Ishikawa (cell line): ENCODE measurements around the gene DZIP3.

ENCODE experiments used
- CEBPB ChIP-seq: IDR thresholded peaks from 2 replicates; pipeline ENCODE4 v1.6.1; 2012
- CREB1 ChIP-seq: IDR thresholded peaks from 2 replicates; pipeline ENCODE4 v1.6.1; 2012; ENCODE audit warnings: low read depth
- EGR1 ChIP-seq: IDR thresholded peaks from 2 replicates; pipeline ENCODE4 v1.6.1; 2012
- EP300 ChIP-seq: IDR thresholded peaks from 2 replicates; pipeline ENCODE4 v1.6.1; 2012; ENCODE audit warnings: borderline replicate concordance
- FOXM1 ChIP-seq: IDR thresholded peaks from 2 replicates; pipeline ENCODE4 v1.6.1; 2012; ENCODE audit warnings: low read depth, borderline replicate concordance
- MAX ChIP-seq: IDR thresholded peaks from 2 replicates; pipeline ENCODE4 v1.6.1; 2012
- NFIC ChIP-seq: IDR thresholded peaks from 2 replicates; pipeline ENCODE4 v1.6.1; 2012
- RAD21 ChIP-seq: IDR thresholded peaks from 2 replicates; pipeline ENCODE4 v1.6.1; 2012; ENCODE audit warnings: low read depth
- TAF1 ChIP-seq: IDR thresholded peaks from 2 replicates; pipeline ENCODE4 v1.6.1; 2012; ENCODE audit warnings: low read depth, mild to moderate bottlenecking
- TCF12 ChIP-seq: IDR thresholded peaks from 2 replicates; pipeline ENCODE4 v1.6.1; 2012; ENCODE audit warnings: low read depth
- TEAD4 ChIP-seq: IDR thresholded peaks from 2 replicates; pipeline ENCODE4 v1.6.1; 2012
- USF1 ChIP-seq: IDR thresholded peaks from 2 replicates; pipeline ENCODE4 v1.6.1; 2012
- YY1 ChIP-seq: IDR thresholded peaks from 2 replicates; pipeline ENCODE4 v1.6.1; 2012; ENCODE audit warnings: low read depth
- ZBTB7A ChIP-seq: IDR thresholded peaks from 2 replicates; pipeline ENCODE4 v1.6.1; 2012; ENCODE audit warnings: low read depth
- TF ChIP-seq, protein P1 (sequence below): IDR thresholded peaks from 2 replicates; pipeline ENCODE4 v1.6.1; 2012; ENCODE audit warnings: low read depth, mild to moderate bottlenecking

The DZIP3 gene

DNA sequence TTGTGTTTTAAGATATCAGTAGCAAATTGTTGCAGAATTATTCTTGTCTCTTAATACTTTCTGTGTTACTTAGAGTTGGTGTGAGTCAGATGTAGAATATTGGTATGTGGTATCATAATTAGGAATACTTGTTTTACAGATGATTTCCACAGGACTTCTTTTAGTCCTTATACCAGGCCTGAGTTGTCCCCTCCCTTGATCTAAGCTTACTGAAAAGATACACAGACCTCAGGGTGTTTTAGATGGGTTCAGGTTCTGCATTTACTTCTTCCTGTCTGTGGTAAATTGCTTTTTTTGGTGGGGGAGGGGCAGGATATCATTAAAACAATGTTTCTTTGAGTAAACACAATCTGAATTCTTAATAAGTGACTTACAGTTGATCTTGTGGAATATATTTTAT is 14.2 kb downstream of the DZIP3 start:
- TF ChIP-seq CREB1 (no peak), MAX (no peak), RAD21 (no peak), YY1 (no peak), TEAD4 (no peak), NFIC (no peak), TAF1 (no peak), TCF12 (no peak), USF1 (no peak), ZBTB7A (no peak), FOXM1 (no peak), EP300 (no peak)
- TF ChIP-seq, protein P1, sequence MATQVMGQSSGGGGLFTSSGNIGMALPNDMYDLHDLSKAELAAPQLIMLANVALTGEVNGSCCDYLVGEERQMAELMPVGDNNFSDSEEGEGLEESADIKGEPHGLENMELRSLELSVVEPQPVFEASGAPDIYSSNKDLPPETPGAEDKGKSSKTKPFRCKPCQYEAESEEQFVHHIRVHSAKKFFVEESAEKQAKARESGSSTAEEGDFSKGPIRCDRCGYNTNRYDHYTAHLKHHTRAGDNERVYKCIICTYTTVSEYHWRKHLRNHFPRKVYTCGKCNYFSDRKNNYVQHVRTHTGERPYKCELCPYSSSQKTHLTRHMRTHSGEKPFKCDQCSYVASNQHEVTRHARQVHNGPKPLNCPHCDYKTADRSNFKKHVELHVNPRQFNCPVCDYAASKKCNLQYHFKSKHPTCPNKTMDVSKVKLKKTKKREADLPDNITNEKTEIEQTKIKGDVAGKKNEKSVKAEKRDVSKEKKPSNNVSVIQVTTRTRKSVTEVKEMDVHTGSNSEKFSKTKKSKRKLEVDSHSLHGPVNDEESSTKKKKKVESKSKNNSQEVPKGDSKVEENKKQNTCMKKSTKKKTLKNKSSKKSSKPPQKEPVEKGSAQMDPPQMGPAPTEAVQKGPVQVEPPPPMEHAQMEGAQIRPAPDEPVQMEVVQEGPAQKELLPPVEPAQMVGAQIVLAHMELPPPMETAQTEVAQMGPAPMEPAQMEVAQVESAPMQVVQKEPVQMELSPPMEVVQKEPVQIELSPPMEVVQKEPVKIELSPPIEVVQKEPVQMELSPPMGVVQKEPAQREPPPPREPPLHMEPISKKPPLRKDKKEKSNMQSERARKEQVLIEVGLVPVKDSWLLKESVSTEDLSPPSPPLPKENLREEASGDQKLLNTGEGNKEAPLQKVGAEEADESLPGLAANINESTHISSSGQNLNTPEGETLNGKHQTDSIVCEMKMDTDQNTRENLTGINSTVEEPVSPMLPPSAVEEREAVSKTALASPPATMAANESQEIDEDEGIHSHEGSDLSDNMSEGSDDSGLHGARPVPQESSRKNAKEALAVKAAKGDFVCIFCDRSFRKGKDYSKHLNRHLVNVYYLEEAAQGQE: no peak

- TF ChIP-seq EGR1 (no peak), CREB1 (no peak), TEAD4 (no peak), TCF12 (no peak), FOXM1 (no peak), TAF1 (no peak)
- TF ChIP-seq, protein P1: no peak
Observed at GRCh38 chr3:108605028-108605427, 15.5 kb downstream of the DZIP3 start.

DNA sequence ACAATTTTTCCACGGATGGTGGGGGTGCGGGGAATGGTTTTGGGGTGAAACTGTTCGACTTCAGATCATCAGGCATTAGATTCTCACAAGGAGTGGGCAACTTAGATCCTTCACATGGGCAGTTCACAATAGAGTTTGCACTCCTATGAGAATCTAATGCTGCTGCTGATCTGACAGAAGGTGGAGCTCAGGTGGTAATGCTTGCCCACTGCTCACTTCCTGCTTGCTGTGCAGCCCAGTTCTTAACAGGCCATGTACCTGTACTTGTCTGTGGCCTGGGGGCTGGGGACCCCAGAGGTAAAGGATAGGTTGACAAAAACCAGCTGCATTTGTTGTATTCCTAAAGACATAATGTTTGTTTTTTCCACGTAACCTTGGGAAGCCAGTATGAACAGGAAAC is 16.0 kb downstream of the DZIP3 start:
- TF ChIP-seq YY1 (no peak), CREB1 (no peak), EP300 (no peak), CEBPB (no peak), USF1 (no peak), ZBTB7A (no peak), NFIC (no peak), TAF1 (no peak), TEAD4 (no peak), TCF12 (no peak), MAX (no peak), FOXM1 (no peak)

DNA sequence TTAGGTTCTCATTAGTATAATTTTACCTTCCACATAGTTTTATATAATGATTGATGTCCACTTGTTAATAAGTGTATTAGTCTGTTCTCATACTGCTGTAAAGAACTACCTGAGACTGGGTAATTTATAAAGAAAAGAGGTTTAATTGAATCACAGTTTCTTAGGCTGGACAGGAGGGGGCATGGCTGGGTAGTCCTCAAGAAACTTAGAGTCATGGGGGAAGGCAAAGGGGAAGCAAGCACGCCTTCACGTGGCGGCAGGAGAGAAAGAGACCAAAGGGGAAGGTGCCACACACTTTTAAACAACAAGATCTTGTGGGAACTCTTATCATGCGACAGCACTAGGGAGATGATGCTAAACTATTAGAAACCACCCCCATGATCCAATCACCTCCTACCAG is 19.2 kb downstream of the DZIP3 start:
- TF ChIP-seq CREB1: no peak
- TF ChIP-seq EP300: no peak
- no peak for TF ChIP-seq TCF12

DNA sequence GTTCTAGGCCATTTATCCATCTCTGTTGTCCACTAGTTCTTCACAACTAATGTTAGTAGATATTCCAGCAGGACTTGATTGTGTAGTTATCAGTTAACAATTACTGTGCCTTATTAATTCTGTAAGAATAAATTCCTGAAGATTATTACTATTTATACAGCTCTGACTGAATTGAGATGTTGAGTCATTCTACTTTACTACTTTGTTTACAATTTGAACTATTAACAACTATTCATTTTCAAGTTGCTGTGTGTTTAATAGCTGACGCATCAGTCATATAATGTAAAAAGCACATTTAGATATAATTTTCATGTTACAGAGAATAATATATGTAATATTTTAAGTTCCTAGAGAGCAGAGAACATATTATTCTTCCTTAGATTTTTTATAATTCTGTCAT is 21.1 kb downstream of the DZIP3 start:
- TF ChIP-seq YY1 (no peak), ZBTB7A (no peak), NFIC (no peak), TEAD4 (no peak), TAF1 (no peak), CEBPB (no peak), CREB1 (no peak), TCF12 (no peak), EP300 (no peak), USF1 (no peak), RAD21 (no peak), MAX (no peak), EGR1 (no peak), FOXM1 (no peak)
- TF ChIP-seq, protein P1: no peak
